SK-N-MC (cell line): ENCODE results near the gene FUS.

Source experiments
- DNase-seq: peaks from one replicate; pipeline ENCODE4 v3.0.0-alpha.2; 2011; ENCODE audit warnings: low read depth, low spot score
- H3K27ac ChIP-seq: fragments of 200-600 bp; sonication (generic); 2 replicates; pipeline ENCODE4 v1.5.1; 2016; ENCODE audit warnings: mixed run types
- H3K36me3 ChIP-seq: fragments of 200-600 bp; sonication (generic); 2 replicates; pipeline ENCODE4 v1.6.1; 2017; ENCODE audit warnings: antibody characterized with exemption, low read length, mixed read lengths; ENCODE audit not compliant: insufficient read depth
- H3K4me3 ChIP-seq: fragments of 200-600 bp; sonication (generic); 2 replicates; pipeline ENCODE4 v1.5.1; 2016
- H3K9ac ChIP-seq: fragments of 200-600 bp; sonication (generic); 2 replicates; pipeline ENCODE4 v1.8.0; 2017; ENCODE audit warnings: mixed run types, mixed read lengths; ENCODE audit not compliant: insufficient read length
- H3K9me3 ChIP-seq: fragments of 200-600 bp; sonication (generic); 2 replicates; pipeline ENCODE4 v1.6.1; 2017; ENCODE audit warnings: low read depth, mild to moderate bottlenecking, antibody characterized with exemption, low read length, moderate library complexity, mixed read lengths
- EZH2 ChIP-seq: fragments of 200-600 bp; sonication (generic); IDR thresholded peaks from one replicate; pipeline ENCODE4 v1.6.1; 2017; ENCODE audit warnings: antibody characterized with exemption
- FOXP2 ChIP-seq: optimal IDR thresholded peaks from 2 replicates; pipeline ENCODE3; 2011; ENCODE audit warnings: mild to moderate bottlenecking, moderate library complexity; ENCODE audit not compliant: insufficient read depth; ENCODE audit errors: extremely low read length, control extremely low read depth
- POLR2AphosphoS5 ChIP-seq: IDR thresholded peaks from 2 replicates; pipeline ENCODE4 v1.6.1; 2012; ENCODE audit warnings: mild to moderate bottlenecking, low read depth, low read length, borderline replicate concordance

FUS gene

GRCh38 chr16:31179747-31180459 is at the start of gene FUS:
TSS of gene FUS (plus strand) at chr16:31180139. CDS start at chr16:31180215, 76 bp downstream.
- Histone ChIP-seq H3K27ac (peak within 1 kb of the TSS; percentile 97), H3K4me3 (peak within 1 kb of the TSS; percentile 90), H3K9ac (peak within 1 kb of the TSS; percentile 99), H3K9me3 (no peaks in the 10 kb centered on the region), H3K36me3 (peaks cover 42% of the 10 kb centered on the region)
- peak; percentile 89 for TF ChIP-seq FOXP2
- TF ChIP-seq POLR2AphosphoS5 = peak; percentile 99
- TF ChIP-seq EZH2 = no peak
- DNase-seq = peak; percentile 58

DNA sequence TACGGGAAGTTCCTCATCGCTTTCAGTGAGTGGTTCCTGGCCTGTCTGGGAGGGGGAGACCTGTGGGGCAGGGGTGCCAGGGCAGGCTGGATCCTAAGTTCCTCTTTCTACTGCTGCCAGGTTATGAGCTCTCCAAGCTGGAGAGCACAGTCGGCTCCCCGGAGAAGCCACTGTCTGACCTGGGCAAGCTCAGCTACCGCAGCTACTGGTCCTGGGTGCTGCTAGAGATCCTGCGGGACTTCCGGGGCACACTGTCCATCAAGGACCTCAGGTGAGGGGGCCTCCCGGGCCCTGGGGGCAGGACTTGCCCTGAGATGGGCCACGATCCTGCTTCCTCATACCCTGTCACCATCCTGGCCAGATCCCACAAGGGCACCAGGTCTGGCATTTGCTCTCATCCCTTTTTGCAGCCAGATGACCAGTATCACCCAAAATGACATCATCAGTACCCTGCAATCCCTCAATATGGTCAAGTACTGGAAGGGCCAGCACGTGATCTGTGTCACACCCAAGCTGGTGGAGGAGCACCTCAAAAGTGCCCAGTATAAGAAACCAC is 49.5 kb upstream of the FUS start:
- TF ChIP-seq POLR2AphosphoS5 = no peak
- no peak for TF ChIP-seq EZH2
- no peak for TF ChIP-seq FOXP2
- H3K9ac ChIP-seq = no peak overlapping the region
- no peak overlapping the region for H3K27ac ChIP-seq

DNA sequence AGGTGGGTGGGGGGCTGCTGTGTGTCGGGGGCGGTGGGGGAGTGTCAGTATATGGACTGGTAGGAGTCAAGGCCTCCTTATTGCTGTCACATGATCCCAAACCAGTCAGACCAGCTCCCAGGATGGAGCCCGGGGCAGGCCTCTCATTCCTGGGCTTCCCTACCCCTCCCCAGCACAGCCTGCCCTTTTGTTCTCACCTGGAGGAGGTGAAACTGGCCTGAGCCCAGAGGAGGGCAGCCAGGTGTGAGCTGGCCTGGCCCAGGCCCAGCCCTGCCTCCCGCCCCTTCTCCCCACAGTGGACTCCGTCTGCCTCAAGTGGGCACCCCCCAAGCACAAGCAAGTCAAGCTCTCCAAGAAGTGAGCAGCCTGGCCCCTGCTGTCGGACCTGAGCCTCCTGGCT is 49.0 kb upstream of the FUS start:
- Histone ChIP-seq H3K36me3 (no peaks in the 10 kb centered on the region), H3K27ac (no peak overlapping the region), H3K9ac (no peak overlapping the region), H3K4me3 (no peak overlapping the region), H3K9me3 (no peaks in the 10 kb centered on the region)
- DNase-seq = no peak
- TF ChIP-seq FOXP2 (no peak), POLR2AphosphoS5 (no peak), EZH2 (no peak)

More for the DNA sequence above, 49.5 kb upstream of the FUS start:
- H3K36me3 ChIP-seq = no peaks in the 10 kb centered on the region
- no peak for DNase-seq
- no peak overlapping the region for H3K4me3 ChIP-seq
- H3K9me3 ChIP-seq = no peaks in the 10 kb centered on the region

DNA sequence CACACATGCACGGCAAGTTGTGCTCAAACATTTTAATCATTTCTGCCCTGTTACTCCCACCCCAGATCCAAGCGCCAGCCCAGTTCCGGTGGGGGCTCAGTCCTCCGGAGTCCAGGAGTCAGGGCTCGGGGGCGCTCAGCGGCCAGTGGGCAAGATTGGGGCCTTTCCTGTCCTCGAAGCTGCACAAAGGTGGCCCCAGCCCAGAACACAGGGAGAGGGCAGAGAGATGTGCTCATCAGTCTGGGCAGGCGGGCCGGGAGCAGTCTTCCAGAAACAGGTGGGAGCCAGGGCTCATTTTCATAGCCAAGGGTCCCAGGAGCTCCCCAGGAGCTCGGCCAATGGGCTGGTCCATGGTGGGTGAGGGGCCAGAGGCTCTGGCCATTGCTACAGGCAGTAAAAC is 48.5 kb upstream of the FUS start:
- no peaks in the 10 kb centered on the region for H3K9me3 ChIP-seq
- DNase-seq = no peak
- no peaks in the 10 kb centered on the region for H3K36me3 ChIP-seq
- no peak overlapping the region for H3K27ac ChIP-seq
- TF ChIP-seq POLR2AphosphoS5 (no peak), FOXP2 (no peak), EZH2 (no peak)
- H3K4me3 ChIP-seq = no peak overlapping the region
- H3K9ac ChIP-seq = no peak overlapping the region

DNA sequence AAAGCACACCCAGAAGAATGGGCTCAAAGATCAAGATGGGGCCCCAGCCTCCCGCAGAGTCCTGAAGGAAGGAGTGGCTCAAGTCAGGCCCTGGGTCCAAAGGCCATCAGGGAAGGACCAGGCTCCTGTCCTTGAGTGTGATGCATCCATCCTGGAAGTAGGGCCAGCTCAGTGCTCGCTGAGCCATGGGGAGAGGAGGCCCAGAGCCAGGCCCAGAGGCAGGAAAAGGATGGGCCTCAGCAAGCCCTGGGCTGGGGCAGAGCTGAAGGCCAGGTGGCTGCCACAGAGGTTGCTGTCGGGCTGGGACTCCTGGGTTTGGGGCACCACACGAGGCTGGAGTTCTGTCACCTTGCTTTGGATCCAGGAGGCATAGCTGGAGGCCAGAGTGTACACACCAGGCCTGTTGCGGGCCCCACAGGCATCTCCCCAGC is 48.1 kb upstream of the FUS start:
- no peak overlapping the region for H3K4me3 ChIP-seq
- H3K36me3 ChIP-seq = no peaks in the 10 kb centered on the region
- DNase-seq = no peak
- no peak overlapping the region for H3K27ac ChIP-seq
- no peak overlapping the region for H3K9ac ChIP-seq
- no peak for TF ChIP-seq POLR2AphosphoS5
- no peak for TF ChIP-seq FOXP2
- no peak for TF ChIP-seq EZH2
- H3K9me3 ChIP-seq = no peaks in the 10 kb centered on the region

DNA sequence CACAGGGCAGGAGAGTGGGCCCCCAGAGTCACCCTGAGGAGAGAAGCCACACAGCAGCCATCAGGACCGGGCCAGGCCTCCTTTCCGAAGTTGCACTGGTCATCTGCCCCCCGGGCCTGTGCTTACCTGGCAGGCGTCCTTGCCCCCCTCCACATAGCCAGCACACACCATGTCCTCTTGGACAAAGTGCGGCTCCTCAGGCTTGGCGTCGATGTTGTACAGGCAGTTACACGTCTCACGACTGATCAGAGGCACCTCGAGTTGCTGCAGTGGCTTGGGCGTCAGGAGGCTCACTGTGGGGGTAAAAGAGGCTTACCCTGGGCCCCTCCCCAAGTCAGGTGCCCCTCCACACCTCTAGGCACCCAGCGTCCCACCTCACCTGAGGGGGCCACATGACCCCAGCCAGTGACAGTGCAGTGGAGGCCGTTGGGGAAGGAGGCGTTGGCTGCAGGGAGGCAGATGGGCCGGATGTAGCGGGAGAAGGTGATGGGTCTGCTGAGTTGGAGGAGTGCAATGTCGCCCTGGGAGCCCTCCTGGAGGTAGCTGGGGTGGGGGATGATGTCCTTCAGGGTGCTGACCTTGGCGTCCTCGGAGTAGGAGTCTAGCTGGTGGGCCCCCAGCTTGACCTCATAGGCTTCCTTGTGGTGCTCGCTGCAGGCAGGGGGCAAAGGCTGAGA is 47.5 kb upstream of the FUS start:
- no peaks in the 10 kb centered on the region for H3K9me3 ChIP-seq
- no peak overlapping the region for H3K9ac ChIP-seq
- H3K27ac ChIP-seq = no peak overlapping the region
- H3K4me3 ChIP-seq = no peak overlapping the region
- DNase-seq = no peak
- no peak for TF ChIP-seq EZH2
- TF ChIP-seq POLR2AphosphoS5 = no peak
- no peak for TF ChIP-seq FOXP2
- H3K36me3 ChIP-seq = no peaks in the 10 kb centered on the region

DNA sequence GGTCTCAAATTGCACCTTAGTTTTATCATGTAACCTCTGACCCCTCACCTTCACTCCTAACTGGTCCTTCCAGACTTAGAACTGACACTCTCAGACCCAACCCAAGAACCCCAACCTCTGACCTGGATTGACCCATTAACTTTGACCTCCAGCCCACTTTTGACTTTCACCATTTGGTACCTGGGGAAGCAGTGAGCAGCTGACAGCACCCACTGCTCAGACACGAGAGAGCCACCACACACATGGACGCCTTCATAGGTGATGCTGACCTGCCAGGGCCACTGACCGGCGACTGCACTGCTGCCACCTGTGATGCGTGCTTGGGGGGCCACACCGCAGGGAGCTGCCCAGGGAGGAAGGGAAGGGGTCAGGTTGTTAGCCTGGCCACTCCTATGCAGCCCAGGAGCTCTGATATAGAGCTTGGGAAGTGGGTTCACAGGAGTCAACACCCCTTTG is 46.9 kb upstream of the FUS start:
- TF ChIP-seq EZH2 = no peak
- no peak for TF ChIP-seq POLR2AphosphoS5
- no peak for TF ChIP-seq FOXP2
- no peak overlapping the region for H3K27ac ChIP-seq

GRCh38 chr16:31134091-31134571 is 45.8 kb upstream of the FUS start:
- H3K4me3 ChIP-seq = no peak overlapping the region
- TF ChIP-seq FOXP2 (no peak), EZH2 (no peak), POLR2AphosphoS5 (no peak)
- no peak overlapping the region for H3K27ac ChIP-seq
- no peak overlapping the region for H3K9ac ChIP-seq
- DNase-seq = no peak
- no peaks in the 10 kb centered on the region for H3K9me3 ChIP-seq
- no peaks in the 10 kb centered on the region for H3K36me3 ChIP-seq

More for the DNA sequence above, 46.9 kb upstream of the FUS start:
- Histone ChIP-seq H3K36me3 (no peaks in the 10 kb centered on the region), H3K9me3 (no peaks in the 10 kb centered on the region), H3K9ac (no peak overlapping the region), H3K4me3 (no peak overlapping the region)
- DNase-seq = no peak
